NCI-H1417 (cell line): Measurements from ENCODE around the gene PTPRM.

Source experiments
- DNase-seq, 3 experiments: peaks; one replicate each; lab custom pipeline; 2025; lab: John Stamatoyannopoulos, UW

The PTPRM gene

GRCh38 chr18:8391068-8391467, 824.0 kb downstream of the PTPRM start:
- DNase-seq = no peak

GRCh38 chr18:8396254-8396653, 829.1 kb downstream of the PTPRM start:
- no peak for DNase-seq

DNA sequence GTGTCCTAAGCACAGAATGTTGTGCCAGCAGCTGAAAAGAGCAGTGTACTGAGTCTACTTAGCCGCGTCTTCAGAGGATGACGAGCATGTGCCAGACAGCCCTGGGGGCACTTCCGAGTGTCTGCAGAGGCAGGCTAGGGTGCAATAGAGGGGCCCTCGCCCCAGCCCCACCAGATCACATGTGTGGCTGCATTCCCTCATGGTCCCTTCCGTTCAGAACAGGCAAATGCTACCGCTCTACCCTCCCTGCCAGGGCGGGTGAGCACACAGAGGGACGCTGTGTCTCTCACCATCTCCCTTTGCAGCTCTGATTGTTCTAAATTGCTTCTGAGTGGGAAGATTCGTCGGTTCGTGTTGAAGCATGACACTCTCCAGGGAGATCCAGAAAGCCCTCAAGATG, 829.9 kb downstream of the PTPRM start:
- DNase-seq = no peak

DNA sequence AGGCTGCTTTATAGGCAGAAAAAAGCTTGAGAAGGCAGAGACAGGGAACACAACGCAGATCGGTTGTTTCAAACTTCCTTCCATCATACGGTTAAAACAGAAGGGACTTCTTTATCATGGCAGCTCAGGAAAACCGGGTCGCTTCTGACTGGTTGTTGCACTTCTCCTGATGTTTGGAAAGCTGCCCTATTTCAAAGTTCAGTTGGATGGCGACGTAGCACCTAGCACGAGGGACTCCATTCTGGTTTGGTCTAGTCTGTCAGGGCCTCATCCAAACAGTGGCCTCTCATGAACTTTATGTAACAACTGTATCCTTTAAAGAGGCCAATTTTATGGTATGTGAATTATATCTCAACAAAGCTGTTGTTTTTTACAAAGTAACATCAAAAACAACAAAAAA, 832.0 kb downstream of the PTPRM start:
- no peak for DNase-seq

GRCh38 chr18:8400193-8400752, 833.2 kb downstream of the PTPRM start:
- DNase-seq = no peak

GRCh38 chr18:8400825-8401224, 833.7 kb downstream of the PTPRM start:
- DNase-seq = no peak

GRCh38 chr18:8401606-8402005, 834.5 kb downstream of the PTPRM start:
- no peak for DNase-seq

- DNase-seq = no peak
Measured at GRCh38 chr18:8402237-8402636, 835.1 kb downstream of the PTPRM start.

GRCh38 chr18:8403713-8404112, 836.6 kb downstream of the PTPRM start:
- DNase-seq = no peak

GRCh38 chr18:8406186-8406867, 839.2 kb downstream of the PTPRM start:
- no peak for DNase-seq

- DNase-seq = no peak
Measured at GRCh38 chr18:8406868-8407250, 839.7 kb downstream of the PTPRM start.

GRCh38 chr18:8409151-8409550, 842.0 kb downstream of the PTPRM start:
- no peak for DNase-seq

- DNase-seq = no peak
Measured at GRCh38 chr18:8411492-8411891, 844.4 kb downstream of the PTPRM start.

GRCh38 chr18:8412117-8412516, 845.0 kb downstream of the PTPRM start:
- DNase-seq = no peak

GRCh38 chr18:8413189-8413588, 846.1 kb downstream of the PTPRM start:
- DNase-seq = no peak

DNA sequence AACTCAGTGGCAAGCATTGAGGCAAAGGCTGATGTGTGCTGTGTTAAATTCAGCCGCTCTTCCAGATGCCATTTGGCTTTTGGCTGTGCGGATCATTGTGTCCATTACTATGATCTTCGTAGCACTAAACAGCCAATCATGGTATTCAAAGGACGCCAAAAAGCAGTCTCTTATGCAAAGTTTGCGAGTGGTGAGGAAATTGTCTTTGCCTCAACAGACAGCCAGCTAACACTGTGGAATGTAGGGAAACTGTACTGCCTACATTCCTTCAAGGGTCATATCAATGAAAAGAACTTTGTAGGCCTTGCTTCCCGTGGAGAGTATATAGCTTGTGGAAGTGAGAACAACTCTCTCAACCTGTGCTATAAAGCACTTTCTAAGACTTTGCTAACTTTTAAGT, 846.6 kb downstream of the PTPRM start:
- no peak for DNase-seq

DNA sequence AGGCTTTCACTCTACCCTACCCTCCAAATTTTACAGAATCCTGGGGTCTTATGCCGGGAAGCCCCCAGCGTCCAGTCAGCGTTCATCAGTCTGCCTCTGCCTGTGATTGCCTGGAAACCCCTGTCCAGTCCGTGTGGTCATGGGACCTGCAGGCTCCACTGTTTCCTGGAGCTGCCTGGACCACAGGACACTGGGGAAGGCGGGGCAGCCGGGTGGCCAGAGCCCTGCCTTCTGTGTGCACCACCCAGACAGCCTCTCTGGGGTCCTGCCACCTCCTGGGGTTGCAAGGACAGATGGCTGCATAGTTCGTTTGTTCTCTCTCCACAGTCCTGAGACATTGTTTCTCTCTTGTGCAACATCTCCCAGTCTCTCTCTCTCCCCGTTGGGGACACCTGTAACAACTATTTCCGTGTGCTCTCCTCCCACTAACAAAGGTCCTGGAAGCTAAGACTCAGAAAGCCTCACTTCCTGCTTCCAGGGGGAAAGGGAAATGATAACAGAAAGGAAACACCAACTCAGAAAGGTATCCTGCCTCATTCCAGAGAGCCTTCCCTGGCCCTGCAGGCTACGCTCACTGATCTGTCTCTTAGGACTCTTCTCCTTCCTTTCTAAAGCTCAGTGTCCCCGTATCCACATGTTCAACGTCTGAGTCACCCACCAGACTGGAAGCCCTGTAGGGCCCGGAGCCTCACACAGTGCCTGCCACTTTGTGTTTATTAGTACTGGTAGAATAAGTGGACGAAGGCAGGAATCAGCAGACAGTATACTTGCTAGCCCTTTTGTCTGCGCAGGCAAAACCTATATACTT, 849.3 kb downstream of the PTPRM start:
- no peak for DNase-seq

- DNase-seq = no peak
Measured at GRCh38 chr18:8422391-8422790, 855.3 kb downstream of the PTPRM start.

- no peak for DNase-seq
Measured at GRCh38 chr18:8423051-8423557, 856.0 kb downstream of the PTPRM start.

DNA sequence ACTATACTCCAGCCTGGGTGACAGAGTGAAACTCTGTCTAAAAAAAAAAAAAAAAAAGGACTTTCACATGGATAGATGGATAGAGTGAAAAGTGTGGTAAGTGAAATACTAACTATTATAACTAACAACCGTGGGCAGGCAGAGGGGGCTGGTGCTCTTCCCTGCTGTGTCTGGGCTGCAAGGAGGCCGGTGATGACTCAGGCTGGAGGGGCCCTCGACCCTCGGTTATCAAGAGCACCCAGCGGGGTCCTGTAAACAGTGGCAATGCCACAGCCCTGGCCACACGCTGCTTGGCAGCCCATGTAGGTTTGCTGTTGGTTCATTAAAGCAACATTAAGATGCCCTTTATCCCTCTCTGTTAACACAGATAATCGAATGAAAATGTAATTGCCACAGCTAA, 857.4 kb downstream of the PTPRM start:
- peak in 2 of 3 experiments; percentile 31 to 69 for DNase-seq

DNA sequence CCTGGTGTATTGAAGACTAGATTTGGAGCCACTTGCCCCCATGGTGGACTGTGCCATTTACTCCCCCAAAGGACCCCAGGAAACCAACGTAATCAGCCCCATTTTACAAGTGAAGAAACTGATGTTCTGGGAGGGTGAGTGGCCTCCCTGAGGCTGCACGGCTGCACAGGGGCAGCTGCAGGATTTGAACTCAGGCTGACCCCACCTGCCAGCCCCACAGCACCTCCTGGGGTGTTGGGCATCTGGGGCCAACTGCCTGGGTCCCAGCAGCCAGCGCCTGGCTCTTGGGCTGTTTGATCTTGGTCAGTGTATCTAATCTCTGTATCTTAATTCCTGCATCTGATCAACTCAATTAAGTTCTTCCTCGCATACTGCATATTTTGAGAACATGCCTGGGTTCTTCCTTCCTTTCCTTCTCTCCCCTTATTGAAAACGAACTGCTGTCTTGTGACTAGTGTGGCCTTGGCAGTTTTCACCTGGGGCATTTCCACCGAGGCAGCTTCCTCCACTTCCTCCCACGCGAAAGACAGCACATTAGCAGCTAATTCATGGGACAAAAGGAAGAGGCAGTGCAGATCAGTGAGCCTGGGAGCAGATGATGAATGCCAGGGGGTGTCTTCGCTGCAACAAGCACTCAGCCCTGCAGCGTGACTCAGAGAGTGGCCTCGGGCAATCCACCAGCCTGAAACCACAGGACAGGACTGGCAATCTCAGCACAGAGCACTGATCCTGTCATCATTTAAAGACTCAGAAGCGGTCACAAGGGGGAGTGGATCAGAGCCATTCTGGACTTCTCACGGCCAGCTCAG, 858.0 kb downstream of the PTPRM start:
- peak in 2 of 3 experiments; percentile 80 to 86 for DNase-seq

- DNase-seq = peak in 2 of 3 experiments; percentile 55 to 71
Measured at GRCh38 chr18:8426401-8426800, 859.3 kb downstream of the PTPRM start.
